GM12878 (cell line): ENCODE data around the gene SULT2B1. TPM values are rescaled to one million over a fixed set of nuclear protein-coding genes. Genes with fewer than 3 reads are reported as not detected.

Experiments used
- ATAC-seq: fragments of 200-7000 bp; cut with Tn5 transposase; 3 replicates; pipeline ENCODE4 v1.9.1; 2020; ENCODE audit warnings: mild to moderate bottlenecking, moderate library complexity
- BruUV-seq: library from RNA; stranded (reverse); fragments of 400-500 nt; replicated peaks from 2 replicates; lab custom pipeline; 2021; lab: Mats Ljungman, UMichigan
- CTCF ChIA-PET: fragments of 300-600 bp; sonication (Branson Sonifier 250); formaldehyde crosslinking; extraction: SDS; loops from one replicate; lab custom pipeline; 2021; ENCODE audit warnings: inconsistent platforms; lab: Yijun Ruan, JAX
- POLR2A ChIA-PET: fragments of 350-600 bp; formaldehyde crosslinking; extraction: SDS; loops from one replicate; lab custom pipeline; 2021; ENCODE audit warnings: inconsistent platforms; lab: Charles Lee
- RAD21 ChIA-PET: fragments of 300-600 bp; sonication (Branson Sonifier 250); formaldehyde crosslinking; loops from one replicate; lab custom pipeline; 2023; ENCODE audit warnings: antibody characterized with exemption; ENCODE audit not compliant: unreplicated experiment; lab: Charles Lee
- SMC1A ChIA-PET: fragments of 300-600 bp; sonication (Branson Sonifier 250); formaldehyde crosslinking; loops from one replicate; lab custom pipeline; 2023; ENCODE audit not compliant: unreplicated experiment, uncharacterized antibody; lab: Charles Lee
- DNase-seq: peaks from one replicate; pipeline ENCODE4 v3.0.0-alpha.2; 2011; ENCODE audit warnings: low read depth, low spot score
- FAIRE-seq: peaks from 3 replicates; lab custom pipeline; 2011; peaks lifted over from hg19 to GRCh38; lab: Jason Lieb, UNC
- H2AFZ ChIP-seq: 2 replicates; pipeline ENCODE4 v1.6.0; 2011; ENCODE audit warnings: low read depth, low read length, control low read depth; ENCODE audit not compliant: control insufficient read depth
- H3K27ac ChIP-seq: 2 replicates; pipeline ENCODE4 v1.5.1; 2011; ENCODE audit warnings: control low read depth; ENCODE audit not compliant: control insufficient read depth, insufficient read depth
- H3K27me3 ChIP-seq, 2 experiments: replicated peaks in 1 of 2; 2 replicates each; pipeline versions ENCODE4 v1.6.0 to v1.6.1; 2011; ENCODE audit warnings: low read length in 1 of 2; ENCODE audit not compliant: control insufficient read depth in 2 of 2, insufficient read depth in 2 of 2
- H3K36me3 ChIP-seq, 2 experiments: 2 replicates each; pipeline ENCODE4 v1.5.1; 2011; ENCODE audit warnings: low read length in 1 of 2; ENCODE audit not compliant: control insufficient read depth in 2 of 2, insufficient read depth in 2 of 2
- H3K4me1 ChIP-seq: 2 replicates; pipeline ENCODE4 v1.6.1; 2011; ENCODE audit warnings: mild to moderate bottlenecking, low read length, moderate library complexity, mixed read lengths; ENCODE audit not compliant: control insufficient read depth, insufficient read depth
- H3K4me2 ChIP-seq: 2 replicates; pipeline ENCODE4 v1.6.0; 2011; ENCODE audit warnings: control low read depth; ENCODE audit not compliant: control insufficient read depth, insufficient read depth
- H3K4me3 ChIP-seq: fragments of 200-600 bp; sonication (generic); 2 replicates; pipeline ENCODE4 v1.5.1; 2016
- H3K79me2 ChIP-seq: 2 replicates; pipeline ENCODE4 v1.6.0; 2011; ENCODE audit warnings: low read length; ENCODE audit not compliant: control insufficient read depth, insufficient read depth
- H3K9ac ChIP-seq: 2 replicates; pipeline ENCODE4 v1.8.0; 2011; ENCODE audit warnings: low read length, control low read depth, mixed read lengths; ENCODE audit not compliant: control insufficient read depth, insufficient read depth
- H3K9me3 ChIP-seq: replicated peaks from 3 replicates; pipeline ENCODE4 v1.5.1; 2011; ENCODE audit warnings: mild to moderate bottlenecking, low read length; ENCODE audit not compliant: control insufficient read depth, insufficient read depth
- H4K20me1 ChIP-seq: 2 replicates; pipeline ENCODE4 v1.6.0; 2011; ENCODE audit not compliant: control insufficient read depth, insufficient read depth
- HDGF ChIP-seq: fragments of 450-650 bp; IDR thresholded peaks from 2 replicates; pipeline ENCODE4 v1.6.1; 2016; ENCODE audit warnings: antibody characterized with exemption
- IRF4 ChIP-seq: IDR thresholded peaks from 2 replicates; pipeline ENCODE4 v1.6.1; 2011; ENCODE audit warnings: low read depth, low read length
- NR2C2 ChIP-seq: IDR thresholded peaks from 2 replicates; pipeline ENCODE4 v1.6.1; 2011; ENCODE audit warnings: borderline replicate concordance, low read depth; ENCODE audit not compliant: control insufficient read depth, insufficient read length
- RUNX3 ChIP-seq: IDR thresholded peaks from 2 replicates; pipeline ENCODE4 v1.6.1; 2012; ENCODE audit warnings: low read length, inconsistent platforms
- SMAD1 ChIP-seq: fragments of 450-650 bp; IDR thresholded peaks from 2 replicates; pipeline ENCODE4 v1.6.1; 2018; ENCODE audit warnings: mild to moderate bottlenecking, low read depth; ENCODE audit not compliant: partially characterized antibody
- SUPT20H ChIP-seq: IDR thresholded peaks from 2 replicates; pipeline ENCODE4 v1.6.1; 2011; ENCODE audit warnings: low read depth, mild to moderate bottlenecking, low read length, moderate library complexity, borderline replicate concordance; ENCODE audit not compliant: control insufficient read depth
- YY1 ChIP-seq: IDR thresholded peaks from 2 replicates; pipeline ENCODE4 v1.6.1; 2011; ENCODE audit warnings: low read depth, mild to moderate bottlenecking, low read length
- ZNF207 ChIP-seq: fragments of 450-650 bp; IDR thresholded peaks from 2 replicates; pipeline ENCODE4 v1.6.1; 2014; ENCODE audit warnings: antibody characterized with exemption, mild to moderate bottlenecking, borderline replicate concordance
- WGBS: methylation state at CpG from one replicate; pipeline ENCODE4 v1.1.6; 2016; ENCODE audit warnings: low lambda C conversion rate; ENCODE audit not compliant: insufficient replicate concordance, insufficient coverage; ENCODE audit errors: missing lambda C conversion rate; 5-methylcytosine and 5-hydroxymethylcytosine counted together
- in situ Hi-C: fragments of 300-500 bp; cut with MboI; formaldehyde crosslinking; loops from 9 replicates; pipeline ENCODE4 v1.14.3; 2018; ENCODE audit warnings: mixed read lengths
- intact Hi-C: fragments of 100-400 bp; cut with micrococcal nuclease; formaldehyde crosslinking; loops from one replicate; pipeline ENCODE4 v1.14.2; 2022; ENCODE audit not compliant: unreplicated experiment
- polyA plus RNA-seq, 11 experiments: library from polyadenylated mRNA; depleted of rRNA in 4 of 11; unstranded in 6 of 11; stranded (reverse) in 5 of 11; fragments of >200 nt; fragmentation: Nextera tagmentation in 4 of 11; fragmentation: Illumina TruSeq in 1 of 11; extraction: Ambion mirVana in 4 of 11; extraction: Trizol in 1 of 11; gene quantifications; 1 replicate in 1 of 11; 2 replicates in 10 of 11; pipeline versions ENCODE4 v1.2.1 to v1.2.3, GENCODE V29; 2011 to 2016; ENCODE audit warnings: inconsistent platforms in 2 of 11, missing spikeins in 2 of 11, low read depth in 1 of 11
- total RNA-seq, 4 experiments: library from RNA; depleted of rRNA in 3 of 4; stranded (reverse); fragments of >200 nt in 3 of 4; fragmentation: Illumina TruSeq in 1 of 4; extraction: Trizol in 1 of 4; gene quantifications; 2 replicates each; pipeline versions ENCODE4 v1.2.1 to v1.2.3, GENCODE V29; 2013 to 2021

SULT2B1 gene
- total and polyA plus RNA-seq, 10 of the 15 experiments (the other 5 are each of a cell fraction or from before 2014, with no cell fraction given) = 0.11 to 0.14 TPM; not detected in 8

GRCh38 chr19:48529156-48529555 is 22.8 kb upstream of the SULT2B1 start:
- intact Hi-C loops = no loop called here
- SMC1A ChIA-PET = no interaction called here
- RAD21 ChIA-PET = no interaction called here
- CTCF ChIA-PET = no interaction called here
- ATAC-seq (no peak), FAIRE-seq (no peak), DNase-seq (no peak)
- no peaks in the 10 kb centered on the region; the same call in 1 of the 3 replicates for H3K9me3 ChIP-seq
- no peaks in the 10 kb centered on the region for H3K4me1 ChIP-seq
- no peak overlapping the region for H3K4me2 ChIP-seq
- POLR2A ChIA-PET = no interaction called here
- TF ChIP-seq YY1 = peak; percentile 71
- TF ChIP-seq IRF4 = no peak
- no peaks in the 10 kb centered on the region for H3K27me3 ChIP-seq
- H4K20me1 ChIP-seq = no peaks in the 10 kb centered on the region
- no TSS peak for BruUV-seq
- no peaks in the 10 kb centered on the region for H3K79me2 ChIP-seq
- H3K9ac ChIP-seq = no peak overlapping the region
- no peaks in the 10 kb centered on the region for H3K36me3 ChIP-seq
- H3K27ac ChIP-seq = no peak overlapping the region
- H3K4me3 ChIP-seq = no peak overlapping the region
- in situ Hi-C loops = no loop called here
- 72% methylated on average over 4 of the region's 4 CpGs for WGBS
- H2AFZ ChIP-seq = no peak overlapping the region

DNA sequence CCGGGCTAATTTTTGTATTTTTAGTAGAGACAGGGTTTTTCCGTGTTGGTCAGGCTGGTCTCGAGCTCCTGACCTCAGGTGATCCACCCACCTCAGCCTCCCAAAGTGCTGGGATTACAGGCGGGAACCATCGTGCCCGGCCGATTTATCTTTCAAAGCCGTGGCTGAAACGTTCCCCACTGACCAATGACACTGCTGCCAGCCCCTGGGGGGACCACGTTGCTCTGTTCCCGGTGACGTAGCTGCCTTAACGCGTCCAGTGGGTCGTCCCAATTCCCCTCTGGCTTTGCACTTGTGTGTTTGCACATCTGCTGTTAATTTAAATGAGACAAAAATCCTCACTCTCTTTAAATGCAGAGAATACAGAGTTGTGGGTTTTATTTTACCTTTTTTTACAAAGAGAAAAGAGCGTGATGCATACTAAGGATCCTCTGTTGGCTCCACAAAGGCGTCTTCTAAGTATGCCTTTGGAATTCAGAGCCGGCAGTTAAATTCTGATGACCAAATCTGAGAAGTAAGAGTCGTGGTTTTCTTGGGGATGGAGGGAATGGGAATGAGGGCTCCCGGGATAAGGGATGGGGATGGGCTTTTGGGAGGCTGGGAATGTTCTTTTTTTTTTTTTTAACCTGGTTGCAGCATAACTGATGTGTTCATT is 21.8 kb upstream of the SULT2B1 start:
- ChIA-PET POLR2A (no interaction called here), CTCF (no interaction called here), SMC1A (interaction anchor here (1.8 kb wide), 1 partner anchor 10 kb away, joined by 5 read pairs; no protein-coding TSS in a partner anchor), RAD21 (no interaction called here)
- Histone ChIP-seq H3K4me3 (no peak overlapping the region), H4K20me1 (no peaks in the 10 kb centered on the region), H3K9me3 (no peaks in the 10 kb centered on the region; the same call in 1 of the 3 replicates), H3K4me2 (no peak overlapping the region), H3K27ac (no peak overlapping the region), H3K4me1 (no peaks in the 10 kb centered on the region), H3K79me2 (no peaks in the 10 kb centered on the region), H3K27me3 (no peaks in the 10 kb centered on the region), H3K9ac (no peak overlapping the region), H2AFZ (no peak overlapping the region), H3K36me3 (no peaks in the 10 kb centered on the region)
- no TSS peak for BruUV-seq
- DNase-seq = no peak
- FAIRE-seq = no peak
- ATAC-seq = no peak
- 54% methylated on average over 20 of the region's 20 CpGs for WGBS
- TF ChIP-seq HDGF = no peak
- no peak for TF ChIP-seq NR2C2
- no peak for TF ChIP-seq SMAD1
- TF ChIP-seq ZNF207 = no peak
- no peak for TF ChIP-seq YY1
- no peak for TF ChIP-seq SUPT20H
- no peak for TF ChIP-seq RUNX3
- in situ Hi-C loops = no loop called here
- intact Hi-C loops = no loop called here
